Gastrocnemius medialis (tissue), 4 donors: ENCODE measurements around the gene TUB.

Experiments used
- CTCF ChIP-seq, 5 experiments: fragments of 450-650 bp in 3 of 5; fragments of 200-600 bp in 2 of 5; sonication (generic) in 2 of 5; IDR thresholded peaks in 4 of 5; conservative IDR thresholded peaks in 1 of 5; 1 replicate in 4 of 5; 2 replicates in 1 of 5; pipeline ENCODE4 v1.5.1; 2016 to 2019; ENCODE audit warnings: antibody characterized with exemption in 5 of 5, mild to moderate bottlenecking in 3 of 5, moderate library complexity in 3 of 5
- POLR2A ChIP-seq, 2 donors: fragments of 450-650 bp; IDR thresholded peaks; one replicate each; pipeline ENCODE4 v1.6.1; 2017; ENCODE audit warnings: antibody characterized with exemption in 2 of 2, mild to moderate bottlenecking in 2 of 2, moderate library complexity in 2 of 2

- TF ChIP-seq POLR2A (IDR thresholded peaks at IDR 0.05): no peak
- peak in 4 of 5 experiments; percentile 12 to 49 (median 34) for TF ChIP-seq CTCF (IDR thresholded peaks at IDR 0.05 in 4 of 5, conservative IDR thresholded peaks at IDR 0.05 in 1 of 5)
Measured at GRCh38 chr11:8092587-8093424, 11.8 kb downstream of the TUB start.
